ENCODE results near the gene FITM2. TPM values are rescaled to one million over a fixed set of nuclear protein-coding genes. Genes with fewer than 3 reads are reported as not detected.

The FITM2 gene
- total RNA-seq, 1 donor, result 7.2 TPM

GRCh38 chr20:44336725-44337380, 25.9 kb upstream of the FITM2 start, which contains the start of gene R3HDML:
TSS of gene R3HDML (plus strand) at chr20:44337043. CDS start at chr20:44337158, 115 bp downstream.
- no peak within 1 kb of the TSS for H2AFZ ChIP-seq (ENCODE audit: low read length)
- H3K36me3 ChIP-seq (ENCODE audit: insufficient read depth, low read length), result no peaks in the 10 kb centered on the region
- H3K79me2 ChIP-seq (ENCODE audit: insufficient read depth, low read length), result no peaks in the 10 kb centered on the region
- TF ChIP-seq CTCF (IDR thresholded peaks at IDR 0.05; ENCODE audit: extremely low read depth, low read depth, low read length), result no peak
- H3K27ac ChIP-seq (ENCODE audit: low read depth, low read length), result no peak within 1 kb of the TSS
- H3K27me3 ChIP-seq (ENCODE audit: insufficient read depth, low read length), result peaks cover 8% of the 10 kb centered on the region
- no peak within 1 kb of the TSS for H3K4me3 ChIP-seq (ENCODE audit: insufficient read depth, low read length)
- DNase-seq (ENCODE audit: insufficient read length, low spot score, missing footprints), result no peak
- no peaks in the 10 kb centered on the region for H3K4me1 ChIP-seq (ENCODE audit: insufficient read depth, low read length)
- no peaks in the 10 kb centered on the region for H4K20me1 ChIP-seq (ENCODE audit: insufficient read depth, low read length)
- no peaks in the 10 kb centered on the region for H3K9me3 ChIP-seq (ENCODE audit: low read depth, low read length)
- H3K4me2 ChIP-seq (ENCODE audit: insufficient read depth, low read length), result no peak within 1 kb of the TSS

GRCh38 chr20:44336086-44336485, 25.1 kb upstream of the FITM2 start:
- Histone ChIP-seq H2AFZ (ENCODE audit: low read length) (no peak overlapping the region), H3K36me3 (ENCODE audit: insufficient read depth, low read length) (no peaks in the 10 kb centered on the region), H3K9me3 (ENCODE audit: low read depth, low read length) (no peaks in the 10 kb centered on the region), H4K20me1 (ENCODE audit: insufficient read depth, low read length) (no peaks in the 10 kb centered on the region), H3K27me3 (ENCODE audit: insufficient read depth, low read length) (peaks cover 8% of the 10 kb centered on the region), H3K4me3 (ENCODE audit: insufficient read depth, low read length) (no peak overlapping the region), H3K4me1 (ENCODE audit: insufficient read depth, low read length) (no peaks in the 10 kb centered on the region), H3K4me2 (ENCODE audit: insufficient read depth, low read length) (no peak overlapping the region), H3K79me2 (ENCODE audit: insufficient read depth, low read length) (no peaks in the 10 kb centered on the region), H3K27ac (ENCODE audit: low read depth, low read length) (no peak overlapping the region)
- no peak for DNase-seq (ENCODE audit: insufficient read length, low spot score, missing footprints)
- no peak for TF ChIP-seq CTCF (IDR thresholded peaks at IDR 0.05; ENCODE audit: extremely low read depth, low read depth, low read length)

GRCh38 chr20:44335675-44336074, 24.7 kb upstream of the FITM2 start:
- Histone ChIP-seq H3K27ac (ENCODE audit: low read depth, low read length) (no peak overlapping the region), H3K36me3 (ENCODE audit: insufficient read depth, low read length) (no peaks in the 10 kb centered on the region), H3K27me3 (ENCODE audit: insufficient read depth, low read length) (peaks cover 8% of the 10 kb centered on the region), H3K79me2 (ENCODE audit: insufficient read depth, low read length) (no peaks in the 10 kb centered on the region), H4K20me1 (ENCODE audit: insufficient read depth, low read length) (no peaks in the 10 kb centered on the region), H3K4me3 (ENCODE audit: insufficient read depth, low read length) (no peak overlapping the region), H3K9me3 (ENCODE audit: low read depth, low read length) (no peaks in the 10 kb centered on the region), H2AFZ (ENCODE audit: low read length) (no peak overlapping the region), H3K4me1 (ENCODE audit: insufficient read depth, low read length) (no peaks in the 10 kb centered on the region), H3K4me2 (ENCODE audit: insufficient read depth, low read length) (no peak overlapping the region)
- DNase-seq (ENCODE audit: insufficient read length, low spot score, missing footprints), result no peak
- no peak for TF ChIP-seq CTCF (IDR thresholded peaks at IDR 0.05; ENCODE audit: extremely low read depth, low read depth, low read length)

GRCh38 chr20:44334709-44335108, 23.7 kb upstream of the FITM2 start:
- Histone ChIP-seq H3K27me3 (ENCODE audit: insufficient read depth, low read length) (peaks cover 10% of the 10 kb centered on the region), H3K4me1 (ENCODE audit: insufficient read depth, low read length) (no peaks in the 10 kb centered on the region), H3K27ac (ENCODE audit: low read depth, low read length) (no peak overlapping the region), H3K4me2 (ENCODE audit: insufficient read depth, low read length) (no peak overlapping the region), H3K36me3 (ENCODE audit: insufficient read depth, low read length) (no peaks in the 10 kb centered on the region), H3K79me2 (ENCODE audit: insufficient read depth, low read length) (no peaks in the 10 kb centered on the region), H3K9me3 (ENCODE audit: low read depth, low read length) (no peaks in the 10 kb centered on the region), H2AFZ (ENCODE audit: low read length) (no peak overlapping the region), H3K4me3 (ENCODE audit: insufficient read depth, low read length) (no peak overlapping the region), H4K20me1 (ENCODE audit: insufficient read depth, low read length) (no peaks in the 10 kb centered on the region)
- TF ChIP-seq CTCF (IDR thresholded peaks at IDR 0.05; ENCODE audit: extremely low read depth, low read depth, low read length), result no peak
- DNase-seq (ENCODE audit: insufficient read length, low spot score, missing footprints), result no peak

Data from osteoblast (primary cell).